ENCODE measurements around the gene PAX4. TPM values are rescaled to one million over a fixed set of nuclear protein-coding genes. Genes with fewer than 3 reads are reported as not detected.

PAX4 gene
- total and polyA plus RNA-seq, 2 donors (not counting 3 experiments of a cell fraction or from before 2014, with no cell fraction given): not detected

DNA sequence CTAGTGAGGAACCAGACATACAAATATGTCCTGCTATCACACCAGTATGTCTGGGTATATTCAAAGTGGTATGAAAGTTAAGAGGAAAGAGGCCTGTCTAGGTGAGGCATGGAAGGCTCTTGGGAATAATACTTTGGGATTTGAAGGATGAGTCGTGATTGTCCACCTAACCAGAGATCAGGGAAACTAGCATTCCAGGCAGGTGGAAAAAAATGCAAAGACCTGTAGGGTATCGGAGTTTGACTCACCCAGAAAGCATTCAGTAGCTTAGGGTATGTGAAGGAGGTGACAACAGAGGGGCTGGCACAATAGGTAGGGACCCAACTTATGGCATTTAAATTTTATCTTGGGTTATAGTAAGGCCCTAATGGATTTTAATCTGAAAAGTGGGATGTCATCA lies 31.6 kb downstream of the PAX4 start:
- Histone ChIP-seq H3K9ac (replicated peaks; ENCODE audit: extremely low read depth, insufficient read depth, low read length) (no peak overlapping the region), H2AFZ (ENCODE audit: low read depth, low read length) (no peak overlapping the region), H3K27ac (ENCODE audit: insufficient read depth, low read depth, low read length) (no peak overlapping the region), H3K27me3 (ENCODE audit: control insufficient read depth in 2 of 2, insufficient read depth in 2 of 2, low read length in 2 of 2) (no peaks in the 10 kb centered on the region), H3K9me3 (replicated peaks; ENCODE audit: control insufficient read depth, insufficient read depth, low read length) (no peaks in the 10 kb centered on the region), H3K36me3 (ENCODE audit: control insufficient read depth in 2 of 2, extremely low read depth in 1 of 2, insufficient read depth in 2 of 2, low read length in 2 of 2) (peaks cover 0 to 17% of the 10 kb centered on the region in 2 experiments), H3K79me2 (ENCODE audit: control insufficient read depth, insufficient read depth, low read length) (peaks cover 35% of the 10 kb centered on the region), H3K9me1 (replicated peaks; ENCODE audit: control insufficient read depth, extremely low read depth, insufficient read depth, low read length) (no peaks in the 10 kb centered on the region), H4K20me1 (replicated peaks; ENCODE audit: control insufficient read depth, extremely low read depth, insufficient read depth, low read length) (no peaks in the 10 kb centered on the region), H3K4me3 (replicated peaks in 1 of 3; ENCODE audit: insufficient read depth in 1 of 3, low read depth in 1 of 3, low read length in 3 of 3) (no peak overlapping the region), H3K4me2 (ENCODE audit: insufficient read depth, low read length) (no peak overlapping the region), H3K4me1 (ENCODE audit: control insufficient read depth, extremely low read depth, insufficient read depth, low read length) (peaks cover 37% of the 10 kb centered on the region)
- intact Hi-C loops (cut with micrococcal nuclease): loop anchor here (5.0 to 10.0 kb wide), 5 partner anchors 121 to 551 kb away; partner anchors contain the start of genes GRM8 and LRRC4
- no peak for TF ChIP-seq EZH2 (IDR thresholded peaks at IDR 0.05; ENCODE audit: borderline replicate concordance, low read depth, low read length, severe bottlenecking)
- no peak for TF ChIP-seq FOS (IDR thresholded peaks at IDR 0.05; ENCODE audit: borderline replicate concordance, insufficient read depth, low read length)
- TF ChIP-seq, protein P1, sequence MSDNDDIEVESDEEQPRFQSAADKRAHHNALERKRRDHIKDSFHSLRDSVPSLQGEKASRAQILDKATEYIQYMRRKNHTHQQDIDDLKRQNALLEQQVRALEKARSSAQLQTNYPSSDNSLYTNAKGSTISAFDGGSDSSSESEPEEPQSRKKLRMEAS (IDR thresholded peaks at IDR 0.05; ENCODE audit: insufficient read depth, insufficient read length): no peak
- TF ChIP-seq POLR2AphosphoS5 (IDR thresholded peaks at IDR 0.05; ENCODE audit: insufficient read depth, low read depth, low read length): no peak
- no peak for TF ChIP-seq POLR2A (IDR thresholded peaks at IDR 0.05; ENCODE audit: low read depth, low read length)
- no peak for TF ChIP-seq GATA2 (IDR thresholded peaks at IDR 0.05; ENCODE audit: insufficient read depth, insufficient read length, low read depth, low read length)
- TF ChIP-seq MYC (IDR thresholded peaks at IDR 0.05; ENCODE audit: low read depth, low read length): no peak
- TF ChIP-seq, protein P2, sequence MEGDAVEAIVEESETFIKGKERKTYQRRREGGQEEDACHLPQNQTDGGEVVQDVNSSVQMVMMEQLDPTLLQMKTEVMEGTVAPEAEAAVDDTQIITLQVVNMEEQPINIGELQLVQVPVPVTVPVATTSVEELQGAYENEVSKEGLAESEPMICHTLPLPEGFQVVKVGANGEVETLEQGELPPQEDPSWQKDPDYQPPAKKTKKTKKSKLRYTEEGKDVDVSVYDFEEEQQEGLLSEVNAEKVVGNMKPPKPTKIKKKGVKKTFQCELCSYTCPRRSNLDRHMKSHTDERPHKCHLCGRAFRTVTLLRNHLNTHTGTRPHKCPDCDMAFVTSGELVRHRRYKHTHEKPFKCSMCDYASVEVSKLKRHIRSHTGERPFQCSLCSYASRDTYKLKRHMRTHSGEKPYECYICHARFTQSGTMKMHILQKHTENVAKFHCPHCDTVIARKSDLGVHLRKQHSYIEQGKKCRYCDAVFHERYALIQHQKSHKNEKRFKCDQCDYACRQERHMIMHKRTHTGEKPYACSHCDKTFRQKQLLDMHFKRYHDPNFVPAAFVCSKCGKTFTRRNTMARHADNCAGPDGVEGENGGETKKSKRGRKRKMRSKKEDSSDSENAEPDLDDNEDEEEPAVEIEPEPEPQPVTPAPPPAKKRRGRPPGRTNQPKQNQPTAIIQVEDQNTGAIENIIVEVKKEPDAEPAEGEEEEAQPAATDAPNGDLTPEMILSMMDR (IDR thresholded peaks at IDR 0.05; ENCODE audit: extremely low read depth in 1 of 2, insufficient read depth in 1 of 2, low read depth in 1 of 2, low read length in 2 of 2): no peak
- no peak for TF ChIP-seq JUN (IDR thresholded peaks at IDR 0.05; ENCODE audit: borderline replicate concordance, insufficient read depth, insufficient read length, low read depth)
- dilution Hi-C loops (cut with MboI; ENCODE audit: extremely low pct_ligation_motif_present, low sequenced_read_pairs): no loop called here
- FAIRE-seq (no peak), DNase-seq (ENCODE audit: low read depth, low spot score) (no peak)
- ChIA-PET POLR2A (interaction anchor here (0.9 kb wide), 1 partner anchor 81 kb away, joined by 3 read pairs; no protein-coding TSS in a partner anchor), CTCF (no interaction called here)
- no TSS peak for BruUV-seq (replicated peaks)

Data from endothelial cell of umbilical vein (primary cell).